IMR-90 (cell line): ENCODE results near the gene IL34. TPM values are rescaled to one million over a fixed set of nuclear protein-coding genes. Genes with fewer than 3 reads are reported as not detected.

Experiments used
- ATAC-seq: fragments of 200-7000 bp; cut with Tn5 transposase; 2 replicates; pipeline ENCODE4 v1.9.1; 2020; ENCODE audit warnings: low read depth, mild to moderate bottlenecking, moderate library complexity
- BruUV-seq: library from RNA; stranded (reverse); fragments of 400-500 nt; replicated peaks from 2 replicates; lab custom pipeline; 2021; lab: Mats Ljungman, UMichigan
- CTCF ChIA-PET: fragments of 300-600 bp; formaldehyde crosslinking; extraction: SDS; loops from one replicate; lab custom pipeline; 2021; ENCODE audit warnings: antibody characterized with exemption; lab: Yijun Ruan, JAX
- POLR2A ChIA-PET: fragments of 300-600 bp; sonication (Branson Sonifier 250); formaldehyde crosslinking; loops from one replicate; lab custom pipeline; 2022; ENCODE audit warnings: antibody characterized with exemption; ENCODE audit not compliant: unreplicated experiment; lab: Charles Lee
- DNase-seq: peaks from one replicate; pipeline ENCODE4 v3.0.0; 2013
- H2AFZ ChIP-seq: replicated peaks from 2 replicates; pipeline ENCODE3; 2013; ENCODE audit warnings: low read length, mild to moderate bottlenecking; ENCODE audit not compliant: poor library complexity
- H2AK5ac ChIP-seq: 2 replicates; pipeline ENCODE4 v1.6.1; 2013; ENCODE audit warnings: low read depth, low read length, inconsistent platforms
- H2AK9ac ChIP-seq: replicated peaks from 2 replicates; pipeline ENCODE3; 2013; ENCODE audit warnings: mild to moderate bottlenecking, low read depth, low read length, moderate library complexity; ENCODE audit not compliant: poor library complexity
- H2BK120ac ChIP-seq: 2 replicates; pipeline ENCODE4 v1.6.1; 2013; ENCODE audit warnings: low read depth, low read length, inconsistent platforms
- H2BK15ac ChIP-seq: 3 replicates; pipeline ENCODE4 v1.6.1; 2013; ENCODE audit warnings: low read depth, low read length, inconsistent platforms
- H2BK20ac ChIP-seq: 2 replicates; pipeline ENCODE4 v1.6.1; 2013; ENCODE audit warnings: low read depth, mild to moderate bottlenecking, inconsistent platforms, low read length, moderate library complexity
- H2BK5ac ChIP-seq: 2 replicates; pipeline ENCODE4 v1.6.1; 2013; ENCODE audit warnings: mild to moderate bottlenecking, low read depth, low read length, inconsistent platforms; ENCODE audit not compliant: poor library complexity, severe bottlenecking
- H3K14ac ChIP-seq: replicated peaks from 2 replicates; pipeline ENCODE4 v1.6.1; 2013; ENCODE audit warnings: low read depth, low read length, inconsistent platforms
- H3K18ac ChIP-seq: 2 replicates; pipeline ENCODE4 v1.6.1; 2013; ENCODE audit warnings: low read depth, low read length, control low read depth
- H3K23ac ChIP-seq: 2 replicates; pipeline ENCODE4 v1.6.1; 2013; ENCODE audit warnings: low read depth, low read length, inconsistent platforms
- H3K27ac ChIP-seq: 2 replicates; pipeline ENCODE4 v1.5.1; 2013; ENCODE audit warnings: mild to moderate bottlenecking, control low read depth, low read length; ENCODE audit not compliant: insufficient read depth
- H3K27me3 ChIP-seq: 2 replicates; pipeline ENCODE4 v1.6.1; 2013; ENCODE audit warnings: low read length; ENCODE audit not compliant: control insufficient read depth, insufficient read depth
- H3K36me3 ChIP-seq: 2 replicates; pipeline ENCODE4 v1.6.1; 2013; ENCODE audit warnings: low read length, mixed read lengths; ENCODE audit not compliant: control insufficient read depth, insufficient read depth
- H3K4ac ChIP-seq: 2 replicates; pipeline ENCODE4 v1.6.1; 2013; ENCODE audit warnings: low read depth, low read length, inconsistent platforms
- H3K4me1 ChIP-seq: 2 replicates; pipeline ENCODE4 v1.6.1; 2013; ENCODE audit warnings: low read length, mixed read lengths; ENCODE audit not compliant: control insufficient read depth, insufficient read depth
- H3K4me2 ChIP-seq: 2 replicates; pipeline ENCODE4 v1.6.1; 2013; ENCODE audit warnings: low read depth, mild to moderate bottlenecking, control low read depth, low read length, moderate library complexity
- H3K4me3 ChIP-seq: 2 replicates; pipeline ENCODE4 v1.5.1; 2013; ENCODE audit warnings: low read depth, mild to moderate bottlenecking, control low read depth, low read length, moderate library complexity; ENCODE audit not compliant: insufficient read depth
- H3K56ac ChIP-seq: 2 replicates; pipeline ENCODE4 v1.6.1; 2013; ENCODE audit warnings: low read length, inconsistent platforms; ENCODE audit not compliant: insufficient read depth; ENCODE audit errors: extremely low read depth
- H3K79me1 ChIP-seq, 2 experiments: 2 replicates each; pipeline ENCODE4 v1.6.1; 2013; ENCODE audit warnings: low read length in 2 of 2, inconsistent platforms in 1 of 2, low read depth in 1 of 2
- H3K9ac ChIP-seq: 2 replicates; pipeline ENCODE4 v1.6.1; 2013; ENCODE audit warnings: low read depth, low read length, control low read depth
- H3K9me1 ChIP-seq: 2 replicates; pipeline ENCODE4 v1.6.1; 2013; ENCODE audit warnings: low read length, inconsistent platforms; ENCODE audit not compliant: insufficient read depth
- H3K9me3 ChIP-seq: 2 replicates; pipeline ENCODE4 v1.6.1; 2013; ENCODE audit warnings: low read length; ENCODE audit not compliant: control insufficient read depth, insufficient read depth
- H4K20me1 ChIP-seq: 2 replicates; pipeline ENCODE4 v1.6.1; 2013; ENCODE audit warnings: low read length, inconsistent platforms; ENCODE audit not compliant: insufficient read depth
- H4K5ac ChIP-seq: 2 replicates; pipeline ENCODE4 v1.6.1; 2013; ENCODE audit warnings: mild to moderate bottlenecking, low read depth, low read length, control low read depth
- H4K8ac ChIP-seq, 2 experiments: 2 replicates each; pipeline ENCODE4 v1.6.1; 2013; ENCODE audit warnings: low read depth in 2 of 2, low read length in 2 of 2, control low read depth in 1 of 2, inconsistent platforms in 1 of 2
- H4K91ac ChIP-seq: 2 replicates; pipeline ENCODE4 v1.6.1; 2013; ENCODE audit warnings: low read depth, low read length, inconsistent platforms; ENCODE audit not compliant: insufficient read depth
- BHLHE40 ChIP-seq: fragments of 150-350 bp; IDR thresholded peaks from 2 replicates; pipeline ENCODE4 v1.6.1; 2016; ENCODE audit warnings: mild to moderate bottlenecking, low read depth, low read length
- CEBPB ChIP-seq: IDR thresholded peaks from 2 replicates; pipeline ENCODE4 v1.6.1; 2012; ENCODE audit warnings: low read depth, low read length, improper control_type of control experiment
- FOS ChIP-seq: fragments of 150-350 bp; IDR thresholded peaks from 2 replicates; pipeline ENCODE4 v1.6.1; 2016; ENCODE audit warnings: low read depth, low read length
- MAFK ChIP-seq: IDR thresholded peaks from 2 replicates; pipeline ENCODE4 v1.6.1; 2012; ENCODE audit warnings: low read depth, low read length, improper control_type of control experiment
- MAZ ChIP-seq: IDR thresholded peaks from 2 replicates; pipeline ENCODE4 v1.6.1; 2012; ENCODE audit warnings: low read depth, mild to moderate bottlenecking, low read length, improper control_type of control experiment, moderate library complexity, borderline replicate concordance
- NFE2L2 ChIP-seq: fragments of 150-350 bp; IDR thresholded peaks from 2 replicates; pipeline ENCODE4 v1.6.1; 2016; ENCODE audit warnings: low read depth, mild to moderate bottlenecking, low read length
- POLR2A ChIP-seq: IDR thresholded peaks from 2 replicates; pipeline ENCODE4 v1.6.1; 2012; ENCODE audit warnings: mild to moderate bottlenecking, low read depth, low read length
- RAD21 ChIP-seq: IDR thresholded peaks from 2 replicates; pipeline ENCODE4 v1.6.1; 2012; ENCODE audit warnings: low read length, improper control_type of control experiment
- RCOR1 ChIP-seq: IDR thresholded peaks from 2 replicates; pipeline ENCODE4 v1.6.1; 2012; ENCODE audit warnings: mild to moderate bottlenecking, low read length, improper control_type of control experiment; ENCODE audit not compliant: insufficient replicate concordance
- RFX5 ChIP-seq: IDR thresholded peaks from 2 replicates; pipeline ENCODE4 v1.8.0; 2012; ENCODE audit warnings: low read depth, mild to moderate bottlenecking, low read length, moderate library complexity
- SMC3 ChIP-seq: fragments of 150-350 bp; IDR thresholded peaks from 2 replicates; pipeline ENCODE4 v1.6.1; 2016; ENCODE audit warnings: low read depth, mild to moderate bottlenecking, antibody characterized with exemption, low read length, moderate library complexity
- WGBS, 2 experiments: methylation state at CpG; one replicate each; pipeline versions ENCODE4 v1.1.5 to v1.1.7; 2013; ENCODE audit warnings: missing lambda C conversion rate in 2 of 2; ENCODE audit not compliant: insufficient read length in 1 of 2; ENCODE audit errors: extremely low coverage in 2 of 2; 5-methylcytosine and 5-hydroxymethylcytosine counted together
- dilution Hi-C: fragments of 300-500 bp; cut with HindIII; formaldehyde crosslinking; loops from one replicate; pipeline ENCODE4 v1.14.3; 2018; ENCODE audit warnings: low sequenced_read_pairs; ENCODE audit not compliant: unreplicated experiment
- in situ Hi-C: fragments of 300-500 bp; cut with MboI; formaldehyde crosslinking; loops from 3 replicates; pipeline ENCODE4 v1.14.3; 2019; ENCODE audit warnings: low sequenced_read_pairs, inconsistent platforms, mixed read lengths
- intact Hi-C: fragments of 100-400 bp; cut with micrococcal nuclease; formaldehyde crosslinking; loops from 2 replicates; pipeline ENCODE4 v1.10.0; 2022
- polyA plus RNA-seq, 3 experiments: library from polyadenylated mRNA; depleted of rRNA; stranded (reverse); fragments of >200 nt; gene quantifications; 2 replicates each; pipeline ENCODE4 v1.2.3, GENCODE V29; 2012; ENCODE audit warnings: low replicate concordance in 1 of 3
- total RNA-seq: library from RNA; depleted of rRNA; stranded (reverse); fragments of >200 nt; gene quantifications from 2 replicates; pipeline ENCODE4 v1.2.3, GENCODE V29; 2012
- TF ChIP-seq, protein P1 (sequence below): fragments of 150-350 bp; IDR thresholded peaks from 2 replicates; pipeline ENCODE4 v1.6.1; 2016; ENCODE audit warnings: low read depth, mild to moderate bottlenecking, low read length, moderate library complexity, borderline replicate concordance
- TF ChIP-seq, protein P2 (sequence below): conservative IDR thresholded peaks from 2 replicates; pipeline ENCODE4 v1.5.1; 2012; ENCODE audit warnings: mild to moderate bottlenecking, low read depth, low read length, improper control_type of control experiment

IL34 gene
- total and polyA plus RNA-seq, 2 of the 4 experiments (the other 2 are of a cell fraction), result 1.3 to 2.5 TPM

DNA sequence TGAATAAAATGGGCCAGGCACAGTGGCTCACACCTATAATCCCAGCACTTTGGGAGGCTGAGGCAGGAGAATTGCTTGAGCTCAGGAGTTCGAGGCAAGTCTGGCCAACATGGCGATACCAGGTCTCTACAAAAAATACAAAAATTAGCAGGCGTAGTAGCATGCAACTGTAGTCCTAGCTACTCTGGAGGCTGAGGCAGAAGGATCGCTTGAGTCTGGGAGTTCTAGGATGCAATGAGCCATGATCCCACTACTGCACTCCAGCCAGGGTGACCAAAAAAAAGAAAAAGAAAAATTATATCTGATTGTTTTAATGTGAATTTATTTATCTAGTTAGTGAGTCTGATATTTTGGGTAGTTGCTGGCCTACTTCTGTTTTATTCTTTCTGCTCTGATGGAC, 7.0 kb downstream of the IL34 start:
- Histone ChIP-seq H2BK15ac (no peak overlapping the region), H3K27me3 (no peaks in the 10 kb centered on the region), H3K23ac (no peak overlapping the region), H2AFZ (no peak overlapping the region), H3K27ac (no peak overlapping the region), H4K91ac (no peak overlapping the region), H3K4me1 (peaks cover 3% of the 10 kb centered on the region), H2BK5ac (no peak overlapping the region), H3K9me1 (no peaks in the 10 kb centered on the region; the same call in 1 of the 2 replicates), H3K4ac (no peak overlapping the region), H3K56ac (no peak overlapping the region), H4K8ac (no peak overlapping the region), H3K79me1 (no peaks in the 10 kb centered on the region), H3K36me3 (no peaks in the 10 kb centered on the region), H2AK5ac (no peak overlapping the region), H4K5ac (no peak overlapping the region), H3K14ac (no peak overlapping the region), H3K4me3 (no peak overlapping the region), H3K9me3 (no peaks in the 10 kb centered on the region), H3K9ac (no peak overlapping the region), H3K18ac (no peak overlapping the region), H4K20me1 (no peaks in the 10 kb centered on the region), H2AK9ac (no peak overlapping the region), H3K4me2 (no peak overlapping the region), H2BK120ac (no peak overlapping the region), H2BK20ac (no peak overlapping the region)
- DNase-seq, result no peak
- in situ Hi-C loops (loop anchor here (5.0 kb wide), 2 partner anchors 81 to 121 kb away; no protein-coding TSS in a partner anchor), intact Hi-C loops (loop anchor here (1.0 to 5.0 kb wide), 5 partner anchors 81 to 284 kb away; no protein-coding TSS in a partner anchor), dilution Hi-C loops (no loop called here)
- BruUV-seq, result no TSS peak
- no peak for ATAC-seq
- WGBS, 2 experiments, result 100% methylated on average over 2 of the region's 4 CpGs; no CpG with 5 or more reads in 1 of the 2 experiments
- POLR2A ChIA-PET, result no interaction called here
- TF ChIP-seq RAD21, result no peak
- no peak for TF ChIP-seq FOS
- TF ChIP-seq, protein P1, sequence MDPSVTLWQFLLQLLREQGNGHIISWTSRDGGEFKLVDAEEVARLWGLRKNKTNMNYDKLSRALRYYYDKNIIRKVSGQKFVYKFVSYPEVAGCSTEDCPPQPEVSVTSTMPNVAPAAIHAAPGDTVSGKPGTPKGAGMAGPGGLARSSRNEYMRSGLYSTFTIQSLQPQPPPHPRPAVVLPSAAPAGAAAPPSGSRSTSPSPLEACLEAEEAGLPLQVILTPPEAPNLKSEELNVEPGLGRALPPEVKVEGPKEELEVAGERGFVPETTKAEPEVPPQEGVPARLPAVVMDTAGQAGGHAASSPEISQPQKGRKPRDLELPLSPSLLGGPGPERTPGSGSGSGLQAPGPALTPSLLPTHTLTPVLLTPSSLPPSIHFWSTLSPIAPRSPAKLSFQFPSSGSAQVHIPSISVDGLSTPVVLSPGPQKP, result no peak
- no peak for TF ChIP-seq RCOR1
- TF ChIP-seq MAZ, result no peak
- TF ChIP-seq CEBPB, result no peak
- TF ChIP-seq MAFK, result no peak
- TF ChIP-seq POLR2A, result no peak
- TF ChIP-seq BHLHE40, result no peak
- no peak for TF ChIP-seq SMC3
- no peak for TF ChIP-seq RFX5
- TF ChIP-seq, protein P2, sequence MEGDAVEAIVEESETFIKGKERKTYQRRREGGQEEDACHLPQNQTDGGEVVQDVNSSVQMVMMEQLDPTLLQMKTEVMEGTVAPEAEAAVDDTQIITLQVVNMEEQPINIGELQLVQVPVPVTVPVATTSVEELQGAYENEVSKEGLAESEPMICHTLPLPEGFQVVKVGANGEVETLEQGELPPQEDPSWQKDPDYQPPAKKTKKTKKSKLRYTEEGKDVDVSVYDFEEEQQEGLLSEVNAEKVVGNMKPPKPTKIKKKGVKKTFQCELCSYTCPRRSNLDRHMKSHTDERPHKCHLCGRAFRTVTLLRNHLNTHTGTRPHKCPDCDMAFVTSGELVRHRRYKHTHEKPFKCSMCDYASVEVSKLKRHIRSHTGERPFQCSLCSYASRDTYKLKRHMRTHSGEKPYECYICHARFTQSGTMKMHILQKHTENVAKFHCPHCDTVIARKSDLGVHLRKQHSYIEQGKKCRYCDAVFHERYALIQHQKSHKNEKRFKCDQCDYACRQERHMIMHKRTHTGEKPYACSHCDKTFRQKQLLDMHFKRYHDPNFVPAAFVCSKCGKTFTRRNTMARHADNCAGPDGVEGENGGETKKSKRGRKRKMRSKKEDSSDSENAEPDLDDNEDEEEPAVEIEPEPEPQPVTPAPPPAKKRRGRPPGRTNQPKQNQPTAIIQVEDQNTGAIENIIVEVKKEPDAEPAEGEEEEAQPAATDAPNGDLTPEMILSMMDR, result no peak
- no peak for TF ChIP-seq NFE2L2
- CTCF ChIA-PET, result interaction anchor here (0.7 to 1.7 kb wide), 6 partner anchors 18 to 284 kb away, joined by 3 to 9 read pairs (median 4); no protein-coding TSS in a partner anchor
